Thyroid gland (tissue), 4 donors: Measurements from ENCODE around the gene ACSL3. TPM values are rescaled to one million over a fixed set of nuclear protein-coding genes. Genes with fewer than 3 reads are reported as not detected.

Source experiments
- DNase-seq, 2 donors: peaks; one replicate each; pipeline ENCODE4 v3.0.0-alpha.2; 2019
- H3K27ac ChIP-seq, 3 donors: fragments of 200-600 bp; sonication (generic); 1 replicate in 2 of 3; 2 replicates in 1 of 3; pipeline ENCODE4 v1.5.1; 2016 to 2019; ENCODE audit warnings: mild to moderate bottlenecking in 1 of 3, moderate library complexity in 1 of 3
- H3K27me3 ChIP-seq: fragments of 200-600 bp; sonication (generic); one replicate; pipeline ENCODE4 v1.5.1; 2019
- H3K36me3 ChIP-seq, 2 donors: fragments of 200-600 bp; sonication (generic); one replicate each; pipeline ENCODE4 v1.5.1; 2016 to 2019
- H3K4me1 ChIP-seq, 2 donors: fragments of 200-600 bp; sonication (generic); one replicate each; pipeline ENCODE4 v1.5.1; 2017 to 2019
- H3K4me3 ChIP-seq, 3 donors: fragments of 200-600 bp; sonication (generic); replicated peaks in 1 of 3; 1 replicate in 2 of 3; 2 replicates in 1 of 3; pipeline ENCODE4 v1.5.1; 2016; ENCODE audit warnings: mild to moderate bottlenecking in 1 of 3
- H3K9me3 ChIP-seq: fragments of 200-600 bp; sonication (generic); one replicate; pipeline ENCODE4 v1.5.1; 2017
- POLR2A ChIP-seq, 2 donors: fragments of 450-650 bp; IDR thresholded peaks; one replicate each; pipeline ENCODE4 v1.6.1; 2017; ENCODE audit warnings: antibody characterized with exemption in 2 of 2, mild to moderate bottlenecking in 2 of 2, moderate library complexity in 1 of 2
- WGBS, 2 donors: methylation state at CpG; one replicate each; pipeline ENCODE4 v1.1.5; 2017; 5-methylcytosine and 5-hydroxymethylcytosine counted together
- intact Hi-C: fragments of 100-400 bp; cut with DNase I; formaldehyde crosslinking; loops from one replicate; pipeline ENCODE4 v1.15.1; 2023
- total RNA-seq, 4 donors: library from RNA; depleted of rRNA; stranded (reverse); fragments of >200 nt; gene quantifications; one replicate each; pipeline ENCODE4 v1.2.3, GENCODE V29; 2016
- TF ChIP-seq, protein P1 (sequence below), 6 experiments: fragments of 200-600 bp in 3 of 6; fragments of 450-650 bp in 3 of 6; sonication (generic) in 3 of 6; IDR thresholded peaks; one replicate each; pipeline ENCODE4 v1.5.1; 2016 to 2019; ENCODE audit warnings: antibody characterized with exemption in 6 of 6, mild to moderate bottlenecking in 2 of 6, inconsistent platforms in 1 of 6, moderate library complexity in 1 of 6

ACSL3 gene
- total RNA-seq, 4 donors from 2014 or later, result 62.0 to 85.8 (median 76.6) TPM

DNA sequence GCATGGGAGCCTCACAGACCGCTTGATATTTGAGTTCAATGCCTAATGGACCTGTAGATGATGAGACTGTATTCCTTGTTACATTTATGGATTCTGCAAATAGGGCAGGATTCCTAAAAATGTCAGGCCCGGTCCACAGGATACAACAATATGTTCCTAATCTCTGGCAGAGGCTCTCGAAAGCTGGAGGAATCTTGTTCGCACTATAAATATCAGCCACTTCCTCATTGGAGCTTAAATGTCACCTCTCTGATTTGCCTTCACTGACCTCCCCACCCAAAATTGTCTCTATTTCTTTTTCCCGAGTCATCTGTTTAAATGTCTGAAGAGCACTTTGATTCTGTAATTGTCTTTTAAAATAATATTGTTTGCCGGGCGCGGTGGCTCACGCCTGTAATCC lies 12.0 kb upstream of the ACSL3 start:
- no peaks in the 10 kb centered on the region for H3K36me3 ChIP-seq

GRCh38 chr2:222851956-222852617 lies 8.7 kb upstream of the ACSL3 start:
- TF ChIP-seq POLR2A (IDR thresholded peaks at IDR 0.05), result no peak
- TF ChIP-seq, protein P1, sequence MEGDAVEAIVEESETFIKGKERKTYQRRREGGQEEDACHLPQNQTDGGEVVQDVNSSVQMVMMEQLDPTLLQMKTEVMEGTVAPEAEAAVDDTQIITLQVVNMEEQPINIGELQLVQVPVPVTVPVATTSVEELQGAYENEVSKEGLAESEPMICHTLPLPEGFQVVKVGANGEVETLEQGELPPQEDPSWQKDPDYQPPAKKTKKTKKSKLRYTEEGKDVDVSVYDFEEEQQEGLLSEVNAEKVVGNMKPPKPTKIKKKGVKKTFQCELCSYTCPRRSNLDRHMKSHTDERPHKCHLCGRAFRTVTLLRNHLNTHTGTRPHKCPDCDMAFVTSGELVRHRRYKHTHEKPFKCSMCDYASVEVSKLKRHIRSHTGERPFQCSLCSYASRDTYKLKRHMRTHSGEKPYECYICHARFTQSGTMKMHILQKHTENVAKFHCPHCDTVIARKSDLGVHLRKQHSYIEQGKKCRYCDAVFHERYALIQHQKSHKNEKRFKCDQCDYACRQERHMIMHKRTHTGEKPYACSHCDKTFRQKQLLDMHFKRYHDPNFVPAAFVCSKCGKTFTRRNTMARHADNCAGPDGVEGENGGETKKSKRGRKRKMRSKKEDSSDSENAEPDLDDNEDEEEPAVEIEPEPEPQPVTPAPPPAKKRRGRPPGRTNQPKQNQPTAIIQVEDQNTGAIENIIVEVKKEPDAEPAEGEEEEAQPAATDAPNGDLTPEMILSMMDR (IDR thresholded peaks at IDR 0.05), result no peak
- Histone ChIP-seq H3K36me3 (no peaks in the 10 kb centered on the region), H3K27me3 (no peaks in the 10 kb centered on the region), H3K9me3 (no peaks in the 10 kb centered on the region), H3K4me3 (no peak overlapping the region), H3K4me1 (no peaks in the 10 kb centered on the region), H3K27ac (no peak overlapping the region)
- intact Hi-C loops, result loop anchor here (10.0 kb wide), 1 partner anchor 47 kb away; no protein-coding TSS in a partner anchor
- WGBS, 2 donors, result 93 to 94% methylated on average over 3 of the region's 3 CpGs
- DNase-seq, result no peak

More for the DNA sequence above, 12.0 kb upstream of the ACSL3 start:
- Histone ChIP-seq H3K4me3 (no peak overlapping the region), H3K27ac (no peak overlapping the region), H3K9me3 (no peaks in the 10 kb centered on the region), H3K27me3 (no peaks in the 10 kb centered on the region), H3K4me1 (no peaks in the 10 kb centered on the region)
- TF ChIP-seq POLR2A (IDR thresholded peaks at IDR 0.05), result no peak
- intact Hi-C loops, result no loop called here
- WGBS, 2 donors, result 92 to 94% methylated on average over 9 of the region's 9 CpGs
- DNase-seq, result no peak

GRCh38 chr2:222854773-222855700 lies 5.8 kb upstream of the ACSL3 start:
- intact Hi-C loops, result loop anchor here (10.0 kb wide), 1 partner anchor 50 kb away; no protein-coding TSS in a partner anchor
- H3K27ac ChIP-seq, result no peak overlapping the region
- no peak for TF ChIP-seq POLR2A (IDR thresholded peaks at IDR 0.05)
- TF ChIP-seq, protein P1 (IDR thresholded peaks at IDR 0.05), result no peak

GRCh38 chr2:222859786-222860612 lies 837 bp upstream of the ACSL3 start:
- intact Hi-C loops, result loop anchor here (10.0 kb wide), 1 partner anchor 55 kb away; no protein-coding TSS in a partner anchor
- peak in 1 of 2 donors; percentile 6 for TF ChIP-seq POLR2A (IDR thresholded peaks at IDR 0.05)
- TF ChIP-seq, protein P1 (IDR thresholded peaks at IDR 0.05), result no peak
- no peaks in the 10 kb centered on the region for H3K9me3 ChIP-seq
- H3K4me3 ChIP-seq, result peak overlapping the region in 1 of 3 donors; percentile 70
- peaks cover 21 to 43% of the 10 kb centered on the region in 2 donors for H3K4me1 ChIP-seq
- H3K27me3 ChIP-seq, result no peaks in the 10 kb centered on the region
- peak overlapping the region; percentile 27 to 95 (median 95) for H3K27ac ChIP-seq
- H3K36me3 ChIP-seq, result no peaks in the 10 kb centered on the region
- DNase-seq, result peak; percentile 53 to 64
- 15 to 17% methylated on average over 10 of the region's 10 CpGs for WGBS, 2 donors

More at GRCh38 chr2:222854773-222855700, 5.8 kb upstream of the ACSL3 start:
- Histone ChIP-seq H3K4me1 (peaks cover 0 to 9% of the 10 kb centered on the region in 2 donors), H3K4me3 (no peak overlapping the region), H3K27me3 (no peaks in the 10 kb centered on the region), H3K36me3 (no peaks in the 10 kb centered on the region), H3K9me3 (no peaks in the 10 kb centered on the region)
- no peak for DNase-seq
- WGBS, 2 donors, result 94 to 96% methylated on average over 11 of the region's 11 CpGs
